Activated T-cell treated with anti-CD3 and anti-CD28 coated beads for 4 hours (primary cell): ENCODE data around the gene GTPBP8.

Experiments
- DNase-seq: peaks from one replicate; pipeline ENCODE4 v3.0.0-alpha.2; 2020

The GTPBP8 gene

GRCh38 chr3:112990672-112991602 is at the start of gene GTPBP8:
GTPBP8 (plus strand) TSS chr3:112990984; CDS start chr3:112991000, 16 bp downstream.
- peak; percentile 71 for DNase-seq

DNA sequence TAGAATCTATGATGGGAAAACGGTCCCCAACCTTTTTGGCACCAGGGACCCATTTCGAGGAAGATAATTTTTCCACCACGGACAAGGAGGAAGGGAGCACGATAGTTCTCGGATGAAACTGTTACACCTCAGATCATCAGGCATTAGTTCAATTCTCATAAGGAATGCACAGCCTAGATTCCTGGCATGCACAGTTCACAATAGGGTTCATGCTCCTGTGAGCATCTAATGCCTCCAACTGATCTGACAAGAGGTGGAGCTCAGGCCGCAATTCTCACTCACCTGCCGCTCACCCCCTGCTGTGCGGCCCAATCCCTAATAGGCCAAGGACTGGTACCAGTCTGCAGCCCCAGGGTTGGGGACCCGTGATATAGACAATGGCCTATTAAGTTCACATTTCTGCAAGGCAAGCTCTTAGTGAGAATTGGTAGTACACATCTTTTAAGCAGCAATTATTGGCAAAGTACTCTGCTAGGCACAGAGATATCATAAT is 42.4 kb upstream of the GTPBP8 start:
- DNase-seq: no peak

DNA sequence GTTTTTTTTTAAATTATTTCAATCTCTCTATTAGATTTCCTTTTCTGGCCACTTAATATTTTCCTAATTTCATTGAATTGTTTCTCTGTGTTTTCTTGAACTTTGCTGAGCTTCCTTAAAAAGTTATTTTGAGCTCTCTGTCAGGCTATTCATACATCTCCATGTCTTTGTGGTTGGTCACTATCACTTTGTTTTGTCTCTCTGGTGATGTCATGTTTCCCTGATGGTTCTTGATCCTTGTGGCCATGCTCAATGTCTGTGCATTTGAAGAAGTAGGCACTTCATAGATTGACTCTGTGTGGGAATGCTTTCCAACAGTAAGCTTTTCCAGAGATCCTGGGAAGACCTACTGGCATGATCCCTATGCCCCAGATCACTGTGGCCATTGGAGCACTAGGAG is 34.4 kb upstream of the GTPBP8 start:
- no peak for DNase-seq

GRCh38 chr3:112958811-112959560 is 31.8 kb upstream of the GTPBP8 start:
- no peak for DNase-seq

DNA sequence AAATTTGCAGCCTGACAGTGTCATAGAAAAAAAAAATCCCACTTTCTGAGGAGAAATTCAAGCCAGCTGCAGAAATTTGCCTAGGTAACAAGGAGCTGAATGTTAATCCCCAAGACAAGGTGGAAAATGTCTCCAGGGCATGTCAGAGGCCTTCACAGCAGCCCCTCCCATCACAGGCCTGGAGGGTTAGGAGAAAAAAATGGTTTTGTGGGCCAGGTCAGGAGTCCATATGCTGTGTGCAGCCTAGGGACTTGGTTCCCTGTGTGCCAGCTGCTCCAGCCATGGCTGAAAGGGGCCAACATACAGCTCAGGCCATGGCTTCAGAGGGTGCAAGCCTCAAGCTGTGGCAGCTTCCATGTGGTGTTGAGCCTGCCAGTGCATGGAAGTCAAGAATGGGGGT is 27.1 kb upstream of the GTPBP8 start:
- no peak for DNase-seq

- no peak for DNase-seq
Observed at GRCh38 chr3:112965656-112966055, 25.1 kb upstream of the GTPBP8 start.

GRCh38 chr3:112966633-112967032 is 24.2 kb upstream of the GTPBP8 start:
- DNase-seq: no peak

DNA sequence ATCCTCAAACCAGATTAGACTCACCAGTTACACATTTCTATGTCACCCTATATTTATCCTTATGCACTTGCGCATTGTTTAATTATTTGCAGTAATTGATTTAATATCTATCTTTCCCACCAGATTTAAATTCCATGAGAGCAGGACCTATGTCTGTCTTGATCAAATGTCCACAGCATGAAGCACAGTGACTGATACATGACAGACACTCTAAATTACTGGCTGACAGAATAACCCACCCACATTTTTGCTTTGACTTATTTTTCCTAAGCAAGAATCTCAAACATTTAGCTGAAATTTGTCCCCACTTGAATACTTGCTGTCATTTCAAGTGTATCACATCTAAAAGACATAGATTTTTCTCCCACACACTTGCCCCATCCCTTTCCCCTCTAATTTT is 23.4 kb upstream of the GTPBP8 start:
- DNase-seq: no peak

- DNase-seq: no peak
Observed at GRCh38 chr3:112967828-112968227, 23.0 kb upstream of the GTPBP8 start.

GRCh38 chr3:112972158-112972557 is 18.6 kb upstream of the GTPBP8 start:
- no peak for DNase-seq

DNA sequence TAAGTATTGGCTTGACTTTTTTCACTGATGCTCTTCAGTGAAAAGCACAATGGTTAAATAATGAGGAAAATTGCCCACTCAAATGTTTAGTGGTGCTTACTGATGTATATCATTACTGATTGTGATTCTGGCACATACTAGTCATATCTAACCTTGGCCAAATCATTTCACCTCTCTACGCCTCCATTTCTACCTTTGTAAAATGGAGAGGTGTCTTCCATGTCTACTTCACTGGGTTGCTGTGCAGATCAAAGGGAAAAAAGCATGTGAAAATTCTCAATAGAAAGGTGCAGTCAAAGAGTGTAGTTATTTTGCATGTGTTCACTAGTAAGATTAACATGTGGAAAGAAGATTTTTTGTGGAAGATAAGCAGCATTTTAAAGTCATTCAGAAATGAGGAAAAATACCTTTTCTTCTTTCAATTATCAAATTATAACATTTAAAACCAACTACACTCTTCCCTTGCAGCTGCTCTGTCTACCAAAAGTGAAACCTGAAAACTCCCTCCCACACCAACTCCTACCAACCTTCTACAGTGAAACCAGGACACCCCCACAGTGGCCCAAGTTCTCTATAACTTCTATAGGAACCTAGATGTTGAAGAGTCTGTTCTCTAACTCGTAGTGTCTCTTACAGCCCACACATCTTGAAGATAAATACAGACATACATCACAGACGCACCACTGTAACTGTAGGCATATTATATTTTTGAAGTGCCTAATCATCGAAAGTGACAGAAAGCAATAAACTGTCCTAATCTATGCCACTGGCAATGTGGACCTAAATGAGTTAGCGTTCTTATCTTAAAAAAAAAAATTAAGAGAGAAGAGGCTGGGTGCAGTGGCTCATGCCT is 17.2 kb upstream of the GTPBP8 start:
- DNase-seq: peak; percentile 53

- no peak for DNase-seq
Observed at GRCh38 chr3:112974178-112974517, 16.6 kb upstream of the GTPBP8 start.

- DNase-seq: no peak
Observed at GRCh38 chr3:112974894-112975293, 15.9 kb upstream of the GTPBP8 start, which contains the start of gene CD200R1. CD200R1 (minus strand) TSS chr3:112975103; CDS start chr3:112974857, 246 bp downstream.

DNA sequence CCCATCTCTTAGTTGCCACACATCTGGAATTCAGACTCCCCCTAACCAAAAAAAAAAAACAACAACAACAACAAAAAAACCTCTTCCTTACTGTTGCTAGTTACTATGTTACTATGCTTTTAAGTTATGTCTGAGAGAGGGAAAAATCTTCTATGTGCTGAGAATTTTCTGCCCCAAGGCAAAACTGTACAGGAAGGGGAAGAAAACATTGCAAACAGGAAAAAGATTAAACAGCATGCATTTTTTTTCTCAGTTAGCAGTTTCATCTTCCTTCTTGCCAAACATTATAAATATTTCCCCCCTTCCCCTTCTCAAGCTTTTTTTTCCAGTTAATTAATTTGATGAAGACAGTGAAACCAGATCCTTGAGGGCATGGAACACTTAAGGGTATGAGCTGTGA is 14.8 kb upstream of the GTPBP8 start:
- DNase-seq: no peak

GRCh38 chr3:112976953-112977352 is 13.8 kb upstream of the GTPBP8 start:
- no peak for DNase-seq

DNA sequence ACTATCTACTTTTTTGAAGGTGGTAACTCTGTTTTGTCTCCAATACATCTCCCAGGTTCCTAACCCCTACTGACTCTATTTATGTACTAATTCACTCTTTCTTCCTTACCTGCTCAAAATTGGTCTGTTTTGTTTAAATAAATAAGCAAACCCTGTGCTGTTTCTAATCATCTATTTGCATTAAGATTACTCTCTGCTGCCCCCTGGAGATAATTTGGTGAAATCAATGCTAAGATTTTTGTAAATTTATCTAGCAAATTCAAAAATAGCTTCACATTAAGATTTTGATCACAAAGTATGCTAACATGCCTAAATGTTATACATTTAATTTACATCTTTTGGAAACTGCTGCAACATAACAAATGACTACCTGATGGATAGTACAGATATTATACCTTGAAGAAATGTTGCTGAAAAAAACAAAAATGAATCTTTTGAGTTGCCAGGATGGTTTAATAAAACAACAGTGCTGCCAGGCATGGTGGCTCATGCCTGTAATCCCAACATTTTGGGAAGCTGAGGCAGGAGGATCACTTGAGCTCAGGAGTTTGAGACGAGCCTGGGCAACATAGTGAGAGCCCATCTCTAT is 11.4 kb upstream of the GTPBP8 start:
- no peak for DNase-seq

- DNase-seq: no peak
Observed at GRCh38 chr3:112980080-112980479, 10.7 kb upstream of the GTPBP8 start.

DNA sequence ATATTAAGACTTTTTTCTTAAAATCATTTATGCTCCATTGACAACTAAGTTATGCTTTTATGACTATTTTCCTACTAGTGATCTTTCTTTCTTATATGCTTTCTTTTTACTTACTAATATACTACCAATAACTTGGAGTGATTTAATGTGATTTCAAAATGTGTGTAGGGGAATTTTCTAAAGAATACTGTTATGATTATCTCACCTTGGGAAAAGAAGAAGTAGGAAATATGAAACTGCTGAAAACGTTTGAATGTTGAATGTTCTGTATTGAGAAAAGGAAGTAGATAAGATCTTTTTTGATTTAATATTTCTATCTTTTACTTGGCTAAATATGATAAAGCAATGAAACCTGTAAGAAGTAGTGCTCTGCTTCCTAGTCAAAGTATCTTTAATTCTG is 8.1 kb upstream of the GTPBP8 start:
- no peak for DNase-seq

DNA sequence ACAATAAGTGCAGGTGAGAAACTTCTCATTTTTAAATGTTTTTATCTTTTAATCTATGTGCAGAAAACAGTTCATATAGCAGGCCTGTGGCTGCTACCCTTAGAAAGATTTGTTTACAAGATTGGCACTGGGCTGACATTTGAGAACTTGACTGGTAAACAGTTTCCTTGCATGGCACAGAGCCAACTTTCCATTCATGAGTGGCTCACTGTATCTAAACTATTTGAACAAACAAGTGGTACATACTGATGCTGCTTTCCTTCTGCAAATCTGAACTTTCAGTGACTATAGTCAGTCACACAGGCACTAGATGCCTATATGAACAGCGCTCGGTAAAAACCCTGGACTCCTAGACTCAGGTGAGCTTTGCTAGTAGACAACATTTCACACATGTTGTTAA is 6.3 kb upstream of the GTPBP8 start:
- peak; percentile 31 for DNase-seq

DNA sequence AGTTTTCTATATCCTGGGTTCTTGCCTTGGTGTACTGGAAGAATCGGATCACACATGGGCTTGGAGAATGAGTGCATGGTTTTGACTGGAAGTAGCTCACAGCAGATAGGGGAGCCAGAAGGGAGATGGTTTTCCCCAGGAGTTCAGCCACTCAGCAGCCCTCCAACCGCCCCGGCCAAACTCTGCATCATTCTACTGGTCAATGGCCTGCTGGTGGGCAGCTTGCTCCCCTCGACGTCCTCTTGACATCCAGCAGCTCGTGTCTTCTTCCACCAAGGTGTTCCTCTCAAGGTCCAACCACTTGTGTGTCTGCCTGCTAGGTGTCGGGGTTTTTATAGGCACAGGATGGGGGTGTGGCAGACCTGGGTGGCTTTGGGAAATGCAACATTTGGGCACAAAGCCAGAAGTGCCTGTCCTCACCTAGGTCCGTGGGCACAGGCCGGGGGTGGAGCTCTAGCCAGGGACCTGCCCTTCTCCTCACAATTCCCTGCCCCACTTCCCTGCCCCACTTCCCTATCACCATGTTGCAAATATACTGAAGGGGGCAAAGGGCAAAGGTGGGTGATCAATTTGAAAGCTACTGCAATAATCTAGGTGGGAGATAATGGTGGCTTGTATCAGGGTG is 3.0 kb upstream of the GTPBP8 start:
- DNase-seq: no peak

DNA sequence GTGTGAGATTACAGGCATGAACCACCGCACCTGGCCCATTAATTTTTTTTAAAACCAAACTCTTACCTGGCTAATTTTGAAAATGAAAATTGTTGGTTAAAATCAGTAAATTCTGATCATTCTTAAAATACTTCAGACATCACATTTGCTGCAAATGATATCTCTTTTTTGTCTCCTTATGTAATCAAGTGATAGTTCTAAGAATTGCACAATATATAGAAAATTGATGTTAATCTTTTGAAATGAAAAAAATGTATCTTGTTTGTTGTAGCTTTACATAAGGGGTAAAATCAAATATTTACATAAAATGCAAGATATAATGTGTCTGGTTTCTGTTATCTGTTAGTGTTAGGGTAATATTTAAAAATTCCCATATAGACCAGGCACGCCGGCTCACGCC is 5.0 kb downstream of the GTPBP8 start:
- DNase-seq: no peak

DNA sequence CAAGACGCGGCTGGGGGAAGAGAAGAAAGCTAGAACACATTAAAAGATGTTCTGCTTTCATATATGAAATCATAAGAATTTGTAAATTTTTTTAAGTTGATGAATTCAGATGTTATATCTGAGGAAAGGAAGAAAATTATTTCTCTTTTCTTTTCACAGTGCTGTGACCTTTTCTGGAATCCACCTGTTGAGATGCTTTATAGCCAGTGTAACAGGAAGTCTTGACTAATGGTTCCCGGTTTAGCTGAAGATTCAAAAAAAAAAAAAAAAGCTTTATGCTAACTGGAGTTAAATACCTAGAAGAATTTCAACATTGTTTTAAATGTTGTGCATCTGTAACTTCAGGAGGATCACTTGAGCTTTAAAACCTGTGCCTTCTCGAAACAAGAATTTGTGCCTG is 9.9 kb downstream of the GTPBP8 start:
- no peak for DNase-seq
